GM21529 (cell line): Measurements from ENCODE around the gene MAN2B2.
"Not testable (repeated sequence)": the region's sequence is repeated elsewhere in the genome, so short reads cannot be mapped to it uniquely, and the experiment has no call there.

Source experiments
- ATAC-seq: cut with Tn5 transposase; IDR thresholded peaks from one replicate; pipeline ENCODE4 v1.9.1; 2021; ENCODE audit not compliant: unreplicated experiment

MAN2B2 gene

DNA sequence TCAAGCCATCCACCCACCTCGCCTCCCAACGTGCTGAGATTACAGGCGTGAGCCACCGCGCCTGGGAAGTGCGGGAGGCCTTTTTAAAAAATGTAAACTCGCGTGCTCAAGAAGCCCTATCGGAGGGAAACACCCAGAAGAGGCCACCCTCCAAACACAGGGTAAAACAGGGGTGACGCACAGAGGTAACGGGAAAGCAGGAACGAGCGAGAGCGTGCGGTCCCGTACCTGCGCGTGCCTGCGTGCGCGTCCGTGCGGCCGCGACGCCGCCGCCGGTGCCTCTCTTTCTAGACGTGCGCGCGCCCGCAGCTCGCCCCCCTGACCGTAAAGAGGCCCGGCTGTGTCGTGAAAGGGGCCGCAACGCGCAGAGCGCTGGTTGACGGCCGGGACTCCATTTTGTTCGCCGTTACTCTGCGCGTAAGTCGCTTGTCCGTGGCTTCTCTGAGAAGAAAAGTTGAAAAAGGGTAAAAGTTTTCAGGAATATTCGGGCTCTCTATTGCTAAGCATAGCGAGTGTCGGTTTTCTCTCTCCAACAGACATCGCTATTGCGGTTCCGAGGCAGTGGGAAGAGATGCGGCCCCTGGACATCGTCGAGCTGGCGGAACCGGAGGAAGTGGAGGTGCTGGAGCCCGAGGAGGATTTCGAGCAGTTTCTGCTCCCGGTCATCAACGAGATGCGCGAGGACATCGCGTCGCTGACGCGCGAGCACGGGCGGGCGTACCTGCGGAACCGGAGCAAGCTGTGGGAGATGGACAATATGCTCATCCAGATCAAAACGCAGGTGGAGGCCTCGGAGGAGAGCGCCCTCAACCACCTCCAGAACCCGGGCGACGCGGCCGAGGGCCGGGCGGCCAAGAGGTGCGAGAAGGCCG, 65.5 kb downstream of the MAN2B2 start, which contains the start of gene MRFAP1:
TSS of gene MRFAP1 (plus strand) at position 394 of the 872 bp plus-strand sequence. CDS start at position 572, 178 bp downstream.
- ATAC-seq: peak; percentile 88

DNA sequence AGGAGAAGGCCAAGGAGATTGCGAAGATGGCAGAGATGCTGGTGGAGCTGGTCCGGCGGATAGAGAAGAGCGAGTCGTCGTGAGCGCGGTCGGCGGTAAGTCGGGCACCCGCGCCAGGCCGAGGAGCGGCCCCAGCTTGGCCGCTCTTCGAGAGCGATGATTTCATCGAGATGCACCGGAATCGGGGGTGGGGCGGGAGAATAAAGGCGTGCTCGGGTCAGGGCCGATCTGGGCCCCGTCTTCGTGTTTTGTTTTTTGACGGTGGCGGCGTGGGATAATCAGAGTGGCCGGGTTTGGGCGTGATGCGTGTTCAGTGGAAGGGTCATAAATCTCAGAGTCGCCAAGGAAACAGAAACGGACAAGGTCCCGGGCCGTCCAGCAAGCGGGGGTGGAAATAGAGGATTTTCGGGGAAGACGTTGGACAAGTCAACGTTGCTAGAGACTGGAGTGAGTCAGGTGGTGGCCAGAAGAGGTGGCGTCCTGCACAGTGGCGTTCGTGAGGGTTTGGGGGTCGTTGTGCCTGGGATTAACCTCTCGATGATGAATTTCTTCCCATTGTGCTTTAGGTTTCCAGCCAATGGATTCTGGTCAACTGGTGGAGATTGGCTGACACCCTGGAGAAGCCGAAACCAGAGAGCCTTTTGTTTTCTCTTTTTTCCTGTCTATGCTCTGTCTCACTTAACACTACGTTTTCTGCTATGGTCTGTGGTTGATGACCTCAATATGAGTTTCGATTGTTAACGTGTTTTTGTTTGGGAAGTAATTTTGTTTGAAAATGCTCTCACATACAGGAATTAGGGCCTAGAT, 66.4 kb downstream of the MAN2B2 start:
- peak; percentile 8 for ATAC-seq

- no peak for ATAC-seq
Observed at GRCh38 chr4:6641971-6642320, 67.0 kb downstream of the MAN2B2 start.

DNA sequence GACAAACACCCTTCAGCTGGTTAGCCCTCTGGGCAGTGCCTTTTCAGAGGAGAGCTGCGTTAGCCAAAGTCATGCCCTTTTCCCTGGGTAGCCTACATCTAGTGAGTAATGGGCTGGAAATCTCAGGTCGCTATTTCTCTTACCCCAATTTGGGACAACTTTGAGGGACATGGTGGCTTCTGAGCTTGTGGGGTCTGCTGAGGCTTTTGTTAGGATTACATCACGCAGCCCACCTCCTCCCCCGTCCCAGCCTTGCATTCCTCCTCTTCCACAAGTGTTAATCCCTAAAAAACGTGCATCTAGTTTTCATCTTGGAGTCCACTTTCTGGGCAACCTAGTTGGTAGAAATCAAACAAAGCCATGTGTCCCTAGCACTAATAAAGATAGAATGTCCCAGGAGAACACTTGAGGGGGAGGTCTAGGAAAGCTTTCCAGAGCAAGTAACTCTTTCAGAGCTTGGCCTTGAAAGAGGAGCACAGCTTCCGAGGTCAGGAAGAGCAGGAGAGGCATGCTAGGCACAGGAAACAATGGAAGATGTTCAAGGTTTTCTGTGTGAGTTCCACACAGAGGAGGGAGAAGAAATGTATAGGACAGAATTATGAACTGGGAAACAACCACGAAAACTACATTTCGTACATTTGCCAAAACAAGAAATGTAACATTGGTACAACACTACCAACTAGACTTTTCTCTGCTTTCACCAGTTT, 68.3 kb downstream of the MAN2B2 start:
- no peak for ATAC-seq

- ATAC-seq: no peak
Observed at GRCh38 chr4:6644792-6645530, 70.0 kb downstream of the MAN2B2 start.

- no peak for ATAC-seq
Observed at GRCh38 chr4:6647169-6647568, 72.2 kb downstream of the MAN2B2 start.

- no peak for ATAC-seq
Observed at GRCh38 chr4:6647582-6648230, 72.7 kb downstream of the MAN2B2 start.

GRCh38 chr4:6649216-6649615, 74.2 kb downstream of the MAN2B2 start:
- no peak for ATAC-seq

DNA sequence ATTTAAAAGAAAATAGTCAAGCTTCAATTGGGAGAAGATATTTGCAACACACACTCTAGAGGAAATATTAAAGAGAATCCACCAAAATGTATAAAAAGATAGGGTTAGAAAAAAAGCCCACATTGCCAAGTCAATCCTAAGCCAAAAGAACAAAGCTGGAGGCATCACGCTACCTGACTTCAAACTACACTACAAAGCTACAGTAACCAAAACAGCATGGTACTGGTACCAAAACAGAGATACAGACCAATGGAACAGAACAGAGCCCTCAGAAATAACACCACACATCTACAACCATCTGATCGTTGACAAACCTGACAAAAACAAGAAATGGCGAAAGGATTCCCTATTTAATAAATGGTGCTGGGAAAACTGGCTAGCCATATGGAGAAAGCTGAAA, 79.2 kb downstream of the MAN2B2 start:
- ATAC-seq: not testable (repeated sequence)

DNA sequence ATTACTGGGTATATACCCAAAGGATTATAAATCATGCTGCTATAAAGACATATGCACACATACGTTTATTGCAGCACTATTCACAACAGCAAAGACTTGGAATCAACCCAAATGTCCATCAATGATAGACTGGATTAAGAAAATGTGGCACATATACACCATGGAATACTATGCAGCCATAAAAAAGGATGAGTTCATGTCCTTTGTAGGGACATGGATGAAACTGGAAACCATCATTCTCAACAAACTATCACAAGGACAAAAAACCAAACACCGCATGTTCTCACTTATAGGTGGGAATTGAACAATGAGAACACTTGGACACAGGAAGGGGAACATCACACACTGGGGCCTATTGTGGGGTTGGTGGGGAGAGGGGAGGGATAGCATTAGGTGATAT, 80.3 kb downstream of the MAN2B2 start:
- not testable (repeated sequence) for ATAC-seq

GRCh38 chr4:6655924-6656323, 80.9 kb downstream of the MAN2B2 start:
- no peak for ATAC-seq

- no peak for ATAC-seq
Observed at GRCh38 chr4:6657242-6658208, 82.5 kb downstream of the MAN2B2 start.

- no peak for ATAC-seq
Observed at GRCh38 chr4:6658209-6658595, 83.2 kb downstream of the MAN2B2 start.

DNA sequence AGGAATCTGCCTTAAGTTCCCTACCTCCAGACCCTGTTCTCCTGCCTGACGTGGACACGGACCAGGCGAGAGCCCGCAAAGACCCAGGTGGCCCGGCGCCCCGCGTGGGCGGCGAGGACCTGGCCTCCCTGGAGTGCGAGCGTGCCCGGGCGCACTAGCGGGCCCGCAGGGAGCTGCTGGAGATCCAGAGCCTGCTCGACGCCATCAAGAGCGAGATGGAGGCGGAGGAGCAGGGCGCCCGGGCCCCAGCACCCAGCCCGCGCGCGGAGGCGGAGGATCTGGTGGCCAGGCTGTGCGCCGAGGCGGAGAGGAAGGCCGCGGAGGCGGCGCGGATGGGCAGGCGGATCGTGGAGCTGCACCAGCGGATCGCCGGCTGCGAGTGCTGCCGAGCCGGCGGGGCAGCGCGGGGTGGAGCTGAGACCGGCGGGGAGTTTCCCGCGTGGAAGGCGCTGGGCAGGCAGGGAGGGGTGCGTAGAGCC, 83.6 kb downstream of the MAN2B2 start:
- ATAC-seq: no peak

DNA sequence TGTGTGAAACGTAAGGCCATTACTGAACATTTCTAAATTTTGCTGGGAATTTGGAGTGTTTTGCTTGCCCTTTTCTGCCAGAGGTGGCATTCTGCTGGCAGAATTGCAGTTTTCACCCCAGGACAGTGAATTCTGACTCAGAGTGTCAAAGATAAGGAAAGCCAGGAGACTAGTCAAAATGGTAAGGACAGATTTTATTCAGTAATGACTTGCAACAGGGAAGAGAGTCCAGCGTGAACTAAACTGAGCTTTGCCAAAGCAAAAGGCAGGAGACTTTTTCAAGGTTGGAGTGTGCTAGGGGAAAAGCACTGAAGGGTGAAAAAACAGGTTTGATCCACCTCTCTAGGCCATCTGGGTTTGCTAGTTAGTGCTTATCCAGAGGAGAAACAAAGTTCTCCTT, 84.9 kb downstream of the MAN2B2 start:
- no peak for ATAC-seq

GRCh38 chr4:6660430-6660829, 85.4 kb downstream of the MAN2B2 start:
- ATAC-seq: no peak

DNA sequence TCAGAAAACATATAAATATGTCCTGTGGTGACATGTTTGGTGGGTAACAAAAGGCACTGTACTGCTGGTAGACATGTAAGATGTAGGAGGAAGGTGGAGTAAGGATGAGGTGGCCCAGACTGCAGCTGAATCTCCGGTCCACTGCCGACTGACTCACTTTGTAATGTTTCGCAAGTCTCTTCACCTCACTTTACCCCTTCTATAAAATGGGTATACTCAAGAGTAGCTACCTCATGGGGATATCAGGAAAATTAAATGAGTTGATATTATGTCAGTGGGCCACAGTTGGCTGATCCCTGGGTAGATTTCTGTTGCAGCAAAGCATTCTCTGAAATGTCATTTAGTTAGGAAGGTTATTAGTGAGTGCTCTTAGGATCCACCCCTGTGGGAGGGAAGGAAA, 87.6 kb downstream of the MAN2B2 start:
- no peak for ATAC-seq

- no peak for ATAC-seq
Observed at GRCh38 chr4:6663596-6664393, 88.8 kb downstream of the MAN2B2 start.
